H1 (cell line): ENCODE measurements around the gene FLRT2. TPM values are rescaled to one million over a fixed set of nuclear protein-coding genes. Genes with fewer than 3 reads are reported as not detected.

Source experiments
- BRCA1 ChIP-seq: IDR thresholded peaks from 2 replicates; pipeline ENCODE4 v1.6.1; 2012; ENCODE audit warnings: low read depth, low read length, improper control_type of control experiment
- CHD1 ChIP-seq: IDR thresholded peaks from 2 replicates; pipeline ENCODE4 v1.6.1; 2012; ENCODE audit warnings: low read depth, low read length, improper control_type of control experiment
- CHD2 ChIP-seq: IDR thresholded peaks from 2 replicates; pipeline ENCODE4 v1.6.1; 2012; ENCODE audit warnings: low read length, improper control_type of control experiment
- EGR1 ChIP-seq: IDR thresholded peaks from 2 replicates; pipeline ENCODE4 v1.6.1; 2011; ENCODE audit warnings: low read depth, low read length, borderline replicate concordance
- EZH2 ChIP-seq: fragments of 200-600 bp; sonication (generic); IDR thresholded peaks from 2 replicates; pipeline ENCODE4 v1.7.1; 2012; ENCODE audit warnings: low read depth, mild to moderate bottlenecking, moderate library complexity, low read length, inconsistent platforms; ENCODE audit not compliant: severe bottlenecking
- MAFK ChIP-seq: IDR thresholded peaks from 2 replicates; pipeline ENCODE4 v1.6.1; 2012; ENCODE audit warnings: low read depth, mild to moderate bottlenecking, improper control_type of control experiment, low read length
- RBBP5 ChIP-seq: IDR thresholded peaks from 2 replicates; pipeline ENCODE4 v1.7.1; 2012; ENCODE audit warnings: low read depth, mild to moderate bottlenecking, inconsistent platforms, low read length, moderate library complexity, borderline replicate concordance
- RNF2 ChIP-seq: fragments of 200-900, 300-1000 bp; sonication (generic); IDR thresholded peaks from 2 replicates; pipeline ENCODE4 v1.7.1; 2016; ENCODE audit warnings: borderline replicate concordance, low read depth, mild to moderate bottlenecking, antibody characterized with exemption, low read length; ENCODE audit not compliant: poor library complexity, severe bottlenecking; ENCODE audit errors: missing control alignments
- SIRT6 ChIP-seq: IDR thresholded peaks from one replicate; pipeline ENCODE4 v1.7.1; 2012; ENCODE audit warnings: low read length, inconsistent platforms
- SP4 ChIP-seq: IDR thresholded peaks from 2 replicates; pipeline ENCODE4 v1.6.1; 2012; ENCODE audit warnings: low read length, inconsistent platforms
- TEAD4 ChIP-seq: IDR thresholded peaks from 2 replicates; pipeline ENCODE4 v1.6.1; 2012; ENCODE audit warnings: low read depth, low read length, inconsistent platforms, mixed read lengths
- polyA plus RNA-seq, 7 experiments: library from polyadenylated mRNA; depleted of rRNA in 3 of 7; stranded (reverse) in 5 of 7; unstranded in 2 of 7; fragments of >200 nt in 5 of 7; fragments of 200-250 nt in 2 of 7; gene quantifications; 1 replicate in 5 of 7; 2 replicates in 1 of 7; 4 replicates in 1 of 7; pipeline versions ENCODE4 v1.2.1 to v1.2.3, GENCODE V29; 2011 to 2013; ENCODE audit warnings: missing spikeins in 2 of 7, mixed read lengths in 2 of 7
- total RNA-seq: library from RNA; stranded (reverse); fragmentation: NEBNext Ultra II Directional; extraction: Animal tissue kit (Norgen Biotek cat#: 25700); gene quantifications from 2 replicates; pipeline ENCODE4 v1.2.1, GENCODE V29; 2021
- TF ChIP-seq, protein P1 (sequence below): IDR thresholded peaks from 2 replicates; pipeline ENCODE4 v1.6.1; 2012; ENCODE audit warnings: inconsistent platforms
- TF ChIP-seq, protein P2 (sequence below), 3 experiments: IDR thresholded peaks; 1 replicate in 2 of 3; 2 replicates in 1 of 3; pipeline versions ENCODE4 v1.5.1 to v1.6.1; 2011; ENCODE audit warnings: low read length in 3 of 3, mild to moderate bottlenecking in 3 of 3, inconsistent platforms in 2 of 3, low read depth in 1 of 3, moderate library complexity in 1 of 3; ENCODE audit not compliant: insufficient read depth in 1 of 3; ENCODE audit errors: control extremely low read depth in 1 of 3

The FLRT2 gene
- total and polyA plus RNA-seq, 2 of the 8 experiments (the other 6 are each of a cell fraction or from before 2014, with no cell fraction given) = 2.4 to 6.9 TPM

DNA sequence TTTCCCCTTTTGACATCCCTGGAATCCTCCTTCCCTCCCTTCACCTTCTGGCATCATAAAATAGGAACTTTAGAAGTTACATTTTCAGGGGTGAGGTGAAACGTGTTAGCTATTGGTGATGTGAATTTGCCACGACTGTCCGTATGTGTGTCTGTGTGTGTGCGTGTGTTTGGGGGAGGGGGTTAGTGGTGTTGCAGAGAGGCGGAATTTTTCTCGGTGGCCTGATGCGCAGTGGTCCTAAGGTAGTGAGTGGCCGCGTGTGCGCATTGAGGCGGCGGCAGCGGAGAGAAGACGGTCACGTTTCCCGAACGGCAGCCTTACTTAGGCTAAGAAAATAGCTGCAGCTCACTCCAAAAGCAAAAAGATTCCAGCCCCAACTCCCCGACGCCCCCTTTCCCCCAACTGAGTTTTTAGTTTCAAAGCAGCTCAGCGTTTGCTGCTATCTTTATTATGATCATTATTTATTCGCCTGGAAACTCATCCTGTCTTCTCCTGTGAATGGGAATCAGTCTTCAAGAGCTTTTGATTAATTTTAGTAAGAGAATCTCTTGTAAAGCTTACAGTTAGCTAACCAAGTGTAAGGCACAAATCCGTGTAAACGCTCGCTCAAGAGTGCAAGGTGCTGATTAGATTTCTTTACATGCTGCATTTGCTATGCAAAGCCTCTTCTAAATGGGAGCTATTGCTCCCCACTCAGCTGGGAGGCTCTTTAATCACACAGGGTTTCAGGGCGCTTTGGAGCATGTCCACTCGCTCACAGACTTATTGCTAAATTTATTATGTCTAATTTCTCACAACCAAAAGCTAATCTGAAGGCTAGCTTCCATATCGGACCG, 4.7 kb downstream of the FLRT2 start (continued):
- TF ChIP-seq, protein P1, sequence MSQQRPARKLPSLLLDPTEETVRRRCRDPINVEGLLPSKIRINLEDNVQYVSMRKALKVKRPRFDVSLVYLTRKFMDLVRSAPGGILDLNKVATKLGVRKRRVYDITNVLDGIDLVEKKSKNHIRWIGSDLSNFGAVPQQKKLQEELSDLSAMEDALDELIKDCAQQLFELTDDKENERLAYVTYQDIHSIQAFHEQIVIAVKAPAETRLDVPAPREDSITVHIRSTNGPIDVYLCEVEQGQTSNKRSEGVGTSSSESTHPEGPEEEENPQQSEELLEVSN = peak; percentile 33; the same call in 1 of the 2 replicates
- TF ChIP-seq CHD2 (no peak), EZH2 (peak; percentile 56), SIRT6 (no peak), CHD1 (no peak), RBBP5 (no peak), TEAD4 (0 out of 2 replicates have a peak, but pooled peaks have one; percentile 27), EGR1 (no peak), RNF2 (peak; percentile 71), SP4 (no peak), MAFK (no peak), BRCA1 (no peak)
- TF ChIP-seq, protein P2, sequence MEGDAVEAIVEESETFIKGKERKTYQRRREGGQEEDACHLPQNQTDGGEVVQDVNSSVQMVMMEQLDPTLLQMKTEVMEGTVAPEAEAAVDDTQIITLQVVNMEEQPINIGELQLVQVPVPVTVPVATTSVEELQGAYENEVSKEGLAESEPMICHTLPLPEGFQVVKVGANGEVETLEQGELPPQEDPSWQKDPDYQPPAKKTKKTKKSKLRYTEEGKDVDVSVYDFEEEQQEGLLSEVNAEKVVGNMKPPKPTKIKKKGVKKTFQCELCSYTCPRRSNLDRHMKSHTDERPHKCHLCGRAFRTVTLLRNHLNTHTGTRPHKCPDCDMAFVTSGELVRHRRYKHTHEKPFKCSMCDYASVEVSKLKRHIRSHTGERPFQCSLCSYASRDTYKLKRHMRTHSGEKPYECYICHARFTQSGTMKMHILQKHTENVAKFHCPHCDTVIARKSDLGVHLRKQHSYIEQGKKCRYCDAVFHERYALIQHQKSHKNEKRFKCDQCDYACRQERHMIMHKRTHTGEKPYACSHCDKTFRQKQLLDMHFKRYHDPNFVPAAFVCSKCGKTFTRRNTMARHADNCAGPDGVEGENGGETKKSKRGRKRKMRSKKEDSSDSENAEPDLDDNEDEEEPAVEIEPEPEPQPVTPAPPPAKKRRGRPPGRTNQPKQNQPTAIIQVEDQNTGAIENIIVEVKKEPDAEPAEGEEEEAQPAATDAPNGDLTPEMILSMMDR (IDR thresholded peaks at IDR 0.05; ENCODE audit: control extremely low read depth in 1 of 3, insufficient read depth in 1 of 3, low read depth in 1 of 3, low read length in 3 of 3) = no peak
